Measurements from ENCODE around the gene DUOX1. TPM values are rescaled to one million over a fixed set of nuclear protein-coding genes. Genes with fewer than 3 reads are reported as not detected.

Gene DUOX1
- total RNA-seq, 2 donors from 2014 or later: 0.45 to 0.96 TPM

DNA sequence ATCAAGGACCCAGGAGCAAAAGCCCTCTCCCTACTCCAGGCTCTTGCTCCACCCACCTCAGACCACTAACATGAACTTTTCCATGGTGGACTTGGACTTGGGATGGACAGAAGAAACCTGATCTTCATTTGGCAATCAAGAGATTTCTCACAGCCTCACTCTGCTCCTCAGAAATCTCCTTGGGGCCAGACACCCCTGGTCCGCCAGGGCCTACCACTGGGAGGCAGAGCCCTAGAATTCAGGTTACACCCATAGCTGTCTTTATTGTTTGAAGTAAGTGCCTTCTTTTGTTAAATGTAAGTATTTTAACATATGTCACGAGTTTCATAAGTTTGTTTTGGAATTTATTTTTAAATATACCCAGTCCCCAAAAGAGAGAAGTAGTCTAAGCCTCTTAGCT lies 44.8 kb downstream of the DUOX1 start:
- no peak for DNase-seq
- Histone ChIP-seq H3K27ac (no peak overlapping the region), H3K4me1 (peaks cover 5% of the 10 kb centered on the region), H3K9ac (ENCODE audit: low read depth in 2 of 2, low read length in 2 of 2) (no peak overlapping the region), H3K9me3 (no peaks in the 10 kb centered on the region), H3K4me3 (no peak overlapping the region), H3K36me3 (no peaks in the 10 kb centered on the region), H3K27me3 (no peaks in the 10 kb centered on the region)
- intact Hi-C loops (cut with DNase I): no loop called here
- TF ChIP-seq, protein P1, sequence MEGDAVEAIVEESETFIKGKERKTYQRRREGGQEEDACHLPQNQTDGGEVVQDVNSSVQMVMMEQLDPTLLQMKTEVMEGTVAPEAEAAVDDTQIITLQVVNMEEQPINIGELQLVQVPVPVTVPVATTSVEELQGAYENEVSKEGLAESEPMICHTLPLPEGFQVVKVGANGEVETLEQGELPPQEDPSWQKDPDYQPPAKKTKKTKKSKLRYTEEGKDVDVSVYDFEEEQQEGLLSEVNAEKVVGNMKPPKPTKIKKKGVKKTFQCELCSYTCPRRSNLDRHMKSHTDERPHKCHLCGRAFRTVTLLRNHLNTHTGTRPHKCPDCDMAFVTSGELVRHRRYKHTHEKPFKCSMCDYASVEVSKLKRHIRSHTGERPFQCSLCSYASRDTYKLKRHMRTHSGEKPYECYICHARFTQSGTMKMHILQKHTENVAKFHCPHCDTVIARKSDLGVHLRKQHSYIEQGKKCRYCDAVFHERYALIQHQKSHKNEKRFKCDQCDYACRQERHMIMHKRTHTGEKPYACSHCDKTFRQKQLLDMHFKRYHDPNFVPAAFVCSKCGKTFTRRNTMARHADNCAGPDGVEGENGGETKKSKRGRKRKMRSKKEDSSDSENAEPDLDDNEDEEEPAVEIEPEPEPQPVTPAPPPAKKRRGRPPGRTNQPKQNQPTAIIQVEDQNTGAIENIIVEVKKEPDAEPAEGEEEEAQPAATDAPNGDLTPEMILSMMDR (IDR thresholded peaks at IDR 0.05): no peak

DNA sequence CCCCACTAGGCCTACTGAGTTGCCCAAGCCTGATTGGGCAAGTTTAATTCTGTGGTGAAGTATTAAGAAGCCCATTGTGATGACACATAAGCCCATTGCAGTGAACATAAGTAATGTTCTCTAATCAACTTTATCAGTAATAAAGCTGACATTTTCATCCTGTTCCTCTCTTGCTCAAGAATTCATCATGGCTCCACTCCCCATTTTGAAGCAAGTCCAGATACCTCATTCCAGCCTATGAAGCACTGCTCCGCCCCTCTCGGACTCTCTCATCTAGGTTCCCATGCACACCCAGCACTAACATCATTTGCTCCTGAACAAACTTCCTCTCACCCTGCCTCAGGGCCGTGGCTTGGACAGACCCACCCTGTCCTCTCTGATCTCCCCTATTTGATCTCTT lies 47.5 kb downstream of the DUOX1 start:
- intact Hi-C loops (cut with DNase I): no loop called here
- no peak overlapping the region for H3K4me3 ChIP-seq
- H3K9ac ChIP-seq (ENCODE audit: low read depth in 2 of 2, low read length in 2 of 2): no peak overlapping the region
- TF ChIP-seq, protein P1 (IDR thresholded peaks at IDR 0.05): no peak
- H3K27me3 ChIP-seq: no peaks in the 10 kb centered on the region
- peaks cover 7% of the 10 kb centered on the region for H3K4me1 ChIP-seq
- no peaks in the 10 kb centered on the region for H3K36me3 ChIP-seq
- no peaks in the 10 kb centered on the region for H3K9me3 ChIP-seq
- DNase-seq: no peak
- H3K27ac ChIP-seq: no peak overlapping the region

DNA sequence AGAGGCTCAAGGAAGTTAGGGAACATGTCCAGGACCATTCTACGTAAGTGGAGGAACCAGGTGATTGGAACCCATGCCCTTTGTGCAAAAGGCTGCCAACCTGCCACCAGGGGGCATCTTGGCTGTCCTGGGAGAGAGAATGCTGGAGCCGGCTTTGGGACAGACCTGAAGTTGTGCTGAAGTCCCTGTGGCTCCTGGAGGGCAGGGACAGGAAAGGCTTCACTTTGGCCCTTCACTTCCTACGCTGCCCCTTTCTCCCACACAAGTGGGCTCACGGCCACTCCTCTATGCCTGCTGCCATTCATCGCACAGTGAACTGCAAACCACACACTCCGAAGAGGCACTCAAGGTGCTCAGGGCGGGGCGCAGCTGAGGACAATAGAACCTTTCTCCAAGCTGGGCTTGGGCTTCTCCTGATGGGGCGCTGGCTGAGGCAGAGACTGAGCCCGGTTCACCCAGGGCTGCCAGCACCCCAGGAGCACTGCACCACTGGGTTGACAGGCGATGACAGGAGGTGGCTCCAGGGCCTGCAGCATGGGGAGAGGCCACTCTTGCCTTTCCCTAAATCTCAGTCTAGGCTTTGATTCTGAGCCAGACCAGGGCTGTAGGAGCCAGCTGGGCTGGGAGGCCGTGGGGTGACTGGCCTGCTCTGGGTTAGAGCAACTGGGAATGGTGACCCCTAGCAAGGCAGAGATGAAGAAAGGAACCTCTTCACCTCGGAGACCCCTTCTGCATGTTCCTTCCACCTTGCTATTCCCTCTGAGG lies 49.6 kb downstream of the DUOX1 start:
- Histone ChIP-seq H3K9ac (ENCODE audit: low read depth in 2 of 2, low read length in 2 of 2) (no peak overlapping the region), H3K36me3 (no peaks in the 10 kb centered on the region), H3K27ac (no peak overlapping the region), H3K4me1 (peaks cover 7% of the 10 kb centered on the region), H3K9me3 (no peaks in the 10 kb centered on the region), H3K4me3 (no peak overlapping the region), H3K27me3 (no peaks in the 10 kb centered on the region)
- DNase-seq: peak; percentile 74
- intact Hi-C loops (cut with DNase I): no loop called here
- TF ChIP-seq, protein P1 (IDR thresholded peaks at IDR 0.05): peak; percentile 63

DNA sequence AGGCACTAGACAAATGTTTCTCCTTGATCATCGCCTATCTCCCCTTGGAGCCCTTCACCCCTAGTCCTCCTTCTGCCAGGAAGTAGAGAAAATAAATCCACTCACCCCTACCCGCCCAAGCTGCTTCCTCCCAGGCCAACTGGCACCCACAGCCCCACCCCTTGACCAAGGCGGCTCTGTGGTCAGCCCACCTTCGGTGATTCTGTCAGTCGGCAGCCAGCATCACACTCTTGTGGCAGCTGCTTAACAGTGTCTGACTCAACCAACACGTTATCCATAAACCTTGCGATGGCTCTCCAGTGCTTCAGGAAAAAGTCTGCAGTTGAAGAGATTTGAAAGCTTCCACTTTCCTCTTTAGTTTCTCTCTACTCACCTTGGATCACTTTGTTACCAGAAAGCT lies 50.4 kb downstream of the DUOX1 start:
- Histone ChIP-seq H3K4me1 (peaks cover 7% of the 10 kb centered on the region), H3K27ac (no peak overlapping the region), H3K4me3 (no peak overlapping the region), H3K9ac (ENCODE audit: low read depth in 2 of 2, low read length in 2 of 2) (no peak overlapping the region), H3K36me3 (no peaks in the 10 kb centered on the region), H3K27me3 (no peaks in the 10 kb centered on the region), H3K9me3 (no peaks in the 10 kb centered on the region)
- TF ChIP-seq, protein P1 (IDR thresholded peaks at IDR 0.05): no peak
- no peak for DNase-seq
- intact Hi-C loops (cut with DNase I): no loop called here

DNA sequence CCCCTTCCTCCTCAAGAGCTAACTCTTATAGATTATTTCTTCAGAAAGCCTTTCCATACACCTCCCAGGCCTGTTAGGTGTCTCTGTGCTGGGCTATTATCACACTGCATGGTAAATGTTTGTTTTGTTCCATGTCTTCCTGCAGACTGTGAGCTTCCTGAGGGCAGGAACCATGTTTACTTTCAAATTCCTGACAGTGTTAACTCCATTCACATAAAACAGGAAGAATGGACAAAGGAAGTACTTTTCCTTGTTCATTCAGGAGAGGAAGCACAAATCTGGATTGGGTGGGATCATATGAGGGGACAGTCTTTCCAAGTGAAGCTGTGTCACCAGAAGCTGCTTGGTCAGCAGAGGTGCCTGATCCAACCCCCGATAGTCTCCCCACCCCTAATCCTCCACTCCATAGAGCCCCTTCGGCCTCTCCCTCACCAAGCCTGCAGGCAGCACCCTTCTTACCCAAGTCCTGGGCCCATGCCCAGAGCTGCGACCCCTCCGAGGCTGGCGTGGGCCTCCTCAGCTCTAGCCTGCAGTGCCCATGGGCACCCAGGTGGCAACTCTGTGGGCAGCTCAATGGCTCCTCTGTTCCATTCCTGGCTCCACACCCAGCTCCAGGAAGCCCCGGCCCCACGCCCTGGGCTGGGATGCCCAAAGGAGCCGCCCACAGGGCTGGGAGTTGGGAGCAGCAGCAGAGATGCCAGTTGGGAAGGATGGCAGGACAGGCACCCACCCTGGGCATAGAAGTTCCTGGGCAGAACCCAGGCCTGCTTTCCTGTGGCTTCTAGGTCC lies 51.0 kb downstream of the DUOX1 start:
- Histone ChIP-seq H3K27ac (no peak overlapping the region), H3K9ac (ENCODE audit: low read depth in 2 of 2, low read length in 2 of 2) (no peak overlapping the region), H3K36me3 (no peaks in the 10 kb centered on the region), H3K4me1 (peaks cover 7% of the 10 kb centered on the region), H3K4me3 (no peak overlapping the region), H3K9me3 (no peaks in the 10 kb centered on the region), H3K27me3 (no peaks in the 10 kb centered on the region)
- intact Hi-C loops (cut with DNase I): no loop called here
- no peak for DNase-seq
- TF ChIP-seq, protein P1 (IDR thresholded peaks at IDR 0.05): no peak
